PC-9 (cell line): ENCODE data around the gene IHH. TPM values are rescaled to one million over a fixed set of nuclear protein-coding genes. Genes with fewer than 3 reads are reported as not detected.

Source experiments
- BruUV-seq: library from RNA; stranded (reverse); fragments of 400-500 nt; replicated peaks from 2 replicates; lab custom pipeline; 2021; lab: Mats Ljungman, UMichigan
- CTCF ChIA-PET: fragments of 300-600 bp; sonication (Branson Sonifier 250); formaldehyde crosslinking; loops from one replicate; lab custom pipeline; 2022; ENCODE audit warnings: antibody characterized with exemption; lab: Charles Lee
- POLR2A ChIA-PET: fragments of 300-600 bp; sonication (Branson Sonifier 250); formaldehyde crosslinking; loops from one replicate; lab custom pipeline; 2022; ENCODE audit warnings: antibody characterized with exemption; ENCODE audit not compliant: unreplicated experiment; lab: Charles Lee
- DNase-seq, 2 experiments: peaks; one replicate each; pipeline versions ENCODE4 v3.0.0 to v3.0.0-alpha.2; 2015 to 2022; ENCODE audit warnings: mixed read lengths in 1 of 2
- H2AFZ ChIP-seq: fragments of 200-600 bp; sonication (generic); 2 replicates; pipeline ENCODE4 v1.8.1; 2017; ENCODE audit warnings: antibody characterized with exemption
- H3F3A ChIP-seq: fragments of 200-600 bp; sonication (generic); 2 replicates; pipeline ENCODE4 v1.8.1; 2017; ENCODE audit warnings: antibody characterized with exemption, mild to moderate bottlenecking, low read depth; ENCODE audit not compliant: insufficient read depth
- H3K27ac ChIP-seq: fragments of 200-600 bp; sonication (generic); 2 replicates; pipeline ENCODE4 v1.6.1; 2016; ENCODE audit warnings: mixed run types
- H3K27me3 ChIP-seq: fragments of 200-600 bp; sonication (generic); 2 replicates; pipeline ENCODE4 v1.6.1; 2016; ENCODE audit warnings: low read depth, mixed run types; ENCODE audit not compliant: insufficient read depth
- H3K36me3 ChIP-seq: fragments of 200-600 bp; sonication (generic); 2 replicates; pipeline ENCODE4 v1.6.1; 2016; ENCODE audit warnings: low read depth, mixed run types
- H3K4me1 ChIP-seq: fragments of 200-600 bp; sonication (generic); replicated peaks from 2 replicates; pipeline ENCODE4 v1.6.1; 2016; ENCODE audit warnings: mixed run types; ENCODE audit not compliant: insufficient read depth
- H3K4me2 ChIP-seq: fragments of 200-600 bp; sonication (generic); 2 replicates; pipeline ENCODE4 v1.6.1; 2017; ENCODE audit warnings: mixed run types
- H3K4me3 ChIP-seq: fragments of 200-600 bp; sonication (generic); 2 replicates; pipeline ENCODE4 v1.6.1; 2016; ENCODE audit warnings: mixed run types
- H3K79me2 ChIP-seq: fragments of 200-600 bp; sonication (generic); 2 replicates; pipeline ENCODE4 v1.6.1; 2017; ENCODE audit warnings: low read depth, mixed run types
- H3K9me2 ChIP-seq: fragments of 200-600 bp; sonication (generic); 2 replicates; pipeline ENCODE4 v1.8.1; 2017; ENCODE audit warnings: mild to moderate bottlenecking; ENCODE audit not compliant: insufficient read depth
- H3K9me3 ChIP-seq: fragments of 200-600 bp; sonication (generic); 2 replicates; pipeline ENCODE4 v1.8.1; 2016; ENCODE audit warnings: low read depth; ENCODE audit not compliant: insufficient read depth
- H4K20me1 ChIP-seq: fragments of 200-600 bp; sonication (generic); 2 replicates; pipeline ENCODE4 v1.8.1; 2017; ENCODE audit not compliant: insufficient read depth
- EZH2 ChIP-seq: fragments of 200-600 bp; sonication (generic); IDR thresholded peaks from 2 replicates; pipeline ENCODE4 v1.8.0; 2017; ENCODE audit warnings: antibody characterized with exemption, low read depth
- intact Hi-C: fragments of 100-400 bp; cut with micrococcal nuclease; formaldehyde crosslinking; loops from one replicate; pipeline ENCODE4 v1.10.0; 2022; ENCODE audit not compliant: unreplicated experiment
- total RNA-seq: library from RNA; stranded (reverse); gene quantifications from 2 replicates; pipeline ENCODE4 v1.2.3, GENCODE V29; 2021
- TF ChIP-seq, protein P1 (sequence below): fragments of 200-600 bp; sonication (generic); conservative IDR thresholded peaks from 2 replicates; pipeline ENCODE4 v1.6.1; 2017; ENCODE audit warnings: mixed run types, antibody characterized with exemption, mild to moderate bottlenecking, moderate library complexity

The IHH gene
- total RNA-seq, 1 experiment from 2014 or later = not detected

DNA sequence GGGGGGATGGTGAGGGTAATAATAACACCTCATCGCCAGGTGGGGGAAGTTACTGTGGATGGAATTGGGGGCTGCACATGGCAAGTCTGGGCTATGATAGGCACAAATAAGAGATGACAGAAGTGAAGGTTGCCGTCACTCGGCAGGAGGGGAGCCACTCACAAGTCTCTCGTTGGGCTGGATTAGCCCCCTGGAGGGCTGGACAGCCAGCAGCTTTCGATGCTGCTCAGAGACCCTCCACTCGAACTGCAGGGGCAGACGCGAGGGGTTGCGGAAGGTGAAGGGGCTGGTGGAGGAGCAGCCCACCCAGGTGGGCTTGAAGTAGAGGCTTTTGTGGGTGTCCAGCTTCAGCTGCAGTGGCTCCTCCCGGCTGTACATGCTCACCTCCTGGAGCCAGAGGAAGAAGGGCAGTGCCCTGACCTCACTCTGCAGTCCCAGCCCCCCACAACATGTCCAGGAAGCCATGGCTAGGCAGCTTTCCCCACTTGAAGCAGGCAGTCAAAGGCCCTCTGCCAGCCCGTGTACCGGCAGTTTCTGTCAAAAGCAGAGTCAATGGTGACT is 37.6 kb downstream of the IHH start:
- Histone ChIP-seq H3K9me3 (no peaks in the 10 kb centered on the region), H2AFZ (no peak overlapping the region), H3K9me2 (no peaks in the 10 kb centered on the region), H3K27me3 (peaks cover 60% of the 10 kb centered on the region), H3K79me2 (no peaks in the 10 kb centered on the region), H3F3A (no peaks in the 10 kb centered on the region), H3K36me3 (no peaks in the 10 kb centered on the region), H3K4me2 (no peak overlapping the region), H3K4me1 (no peaks in the 10 kb centered on the region), H3K4me3 (no peak overlapping the region), H3K27ac (no peak overlapping the region), H4K20me1 (no peaks in the 10 kb centered on the region)
- POLR2A ChIA-PET = no interaction called here
- intact Hi-C loops = no loop called here
- TF ChIP-seq, protein P1, sequence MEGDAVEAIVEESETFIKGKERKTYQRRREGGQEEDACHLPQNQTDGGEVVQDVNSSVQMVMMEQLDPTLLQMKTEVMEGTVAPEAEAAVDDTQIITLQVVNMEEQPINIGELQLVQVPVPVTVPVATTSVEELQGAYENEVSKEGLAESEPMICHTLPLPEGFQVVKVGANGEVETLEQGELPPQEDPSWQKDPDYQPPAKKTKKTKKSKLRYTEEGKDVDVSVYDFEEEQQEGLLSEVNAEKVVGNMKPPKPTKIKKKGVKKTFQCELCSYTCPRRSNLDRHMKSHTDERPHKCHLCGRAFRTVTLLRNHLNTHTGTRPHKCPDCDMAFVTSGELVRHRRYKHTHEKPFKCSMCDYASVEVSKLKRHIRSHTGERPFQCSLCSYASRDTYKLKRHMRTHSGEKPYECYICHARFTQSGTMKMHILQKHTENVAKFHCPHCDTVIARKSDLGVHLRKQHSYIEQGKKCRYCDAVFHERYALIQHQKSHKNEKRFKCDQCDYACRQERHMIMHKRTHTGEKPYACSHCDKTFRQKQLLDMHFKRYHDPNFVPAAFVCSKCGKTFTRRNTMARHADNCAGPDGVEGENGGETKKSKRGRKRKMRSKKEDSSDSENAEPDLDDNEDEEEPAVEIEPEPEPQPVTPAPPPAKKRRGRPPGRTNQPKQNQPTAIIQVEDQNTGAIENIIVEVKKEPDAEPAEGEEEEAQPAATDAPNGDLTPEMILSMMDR = no peak
- TF ChIP-seq EZH2 = no peak
- no TSS peak for BruUV-seq
- CTCF ChIA-PET = no interaction called here
- no peak for DNase-seq

DNA sequence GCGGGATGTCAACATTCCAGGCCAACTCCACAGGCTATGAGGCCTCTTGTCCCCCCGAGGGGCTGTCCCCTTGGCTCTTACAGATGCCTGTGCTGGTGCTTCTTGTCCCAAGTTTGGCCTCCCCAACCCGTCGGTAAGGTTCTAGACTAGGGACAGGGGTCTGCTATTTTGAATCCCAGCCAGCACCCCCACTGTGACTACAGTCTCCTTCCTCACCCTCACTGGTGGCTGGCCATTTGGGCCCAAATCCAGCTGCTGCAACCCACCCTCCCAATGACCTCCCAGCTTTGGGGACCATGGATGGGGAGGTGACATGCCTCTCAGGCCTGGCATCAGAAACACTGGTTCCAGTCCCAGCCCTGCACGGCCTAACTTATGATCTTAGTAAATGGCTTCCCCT is 38.1 kb downstream of the IHH start:
- peaks cover 64% of the 10 kb centered on the region for H3K27me3 ChIP-seq
- POLR2A ChIA-PET = no interaction called here
- H4K20me1 ChIP-seq = no peaks in the 10 kb centered on the region
- H2AFZ ChIP-seq = no peak overlapping the region
- TF ChIP-seq, protein P1 = no peak
- no peak for TF ChIP-seq EZH2
- no peaks in the 10 kb centered on the region for H3K36me3 ChIP-seq
- no peaks in the 10 kb centered on the region for H3K9me3 ChIP-seq
- no peaks in the 10 kb centered on the region for H3F3A ChIP-seq
- no peaks in the 10 kb centered on the region for H3K79me2 ChIP-seq
- DNase-seq = no peak
- H3K4me2 ChIP-seq = no peak overlapping the region
- no peaks in the 10 kb centered on the region for H3K4me1 ChIP-seq
- CTCF ChIA-PET = no interaction called here
- no peaks in the 10 kb centered on the region for H3K9me2 ChIP-seq
- BruUV-seq = no TSS peak
- no peak overlapping the region for H3K4me3 ChIP-seq
- intact Hi-C loops = no loop called here
- H3K27ac ChIP-seq = no peak overlapping the region

DNA sequence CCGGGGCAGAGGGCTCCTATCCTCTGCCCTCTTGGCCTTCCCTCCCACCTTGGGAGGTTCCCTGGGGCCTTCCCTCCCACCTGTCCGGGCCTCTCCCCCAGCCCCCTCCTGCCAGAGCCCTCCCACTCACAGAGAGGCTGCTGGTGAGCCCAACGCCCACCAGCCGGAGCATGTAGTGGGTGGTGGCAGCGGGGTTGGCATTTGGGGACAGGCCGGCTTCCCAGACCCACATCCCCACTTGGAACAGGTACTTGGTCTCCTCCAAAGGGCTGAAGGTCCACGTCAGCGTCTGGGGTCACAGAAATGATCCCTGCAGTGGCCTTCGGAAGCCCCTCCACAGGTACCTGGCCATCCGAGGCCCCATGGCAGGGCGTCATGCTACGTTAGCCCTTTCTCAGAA is 38.7 kb downstream of the IHH start:
- BruUV-seq = no TSS peak
- CTCF ChIA-PET = no interaction called here

More for the DNA sequence above, 38.7 kb downstream of the IHH start:
- TF ChIP-seq, protein P1 = no peak
- TF ChIP-seq EZH2 = no peak
- H3K36me3 ChIP-seq = no peaks in the 10 kb centered on the region
- POLR2A ChIA-PET = no interaction called here
- no peak overlapping the region for H3K4me2 ChIP-seq
- no peaks in the 10 kb centered on the region for H3K9me2 ChIP-seq
- no peak overlapping the region for H3K4me3 ChIP-seq
- intact Hi-C loops = no loop called here
- H3K9me3 ChIP-seq = no peaks in the 10 kb centered on the region
- no peaks in the 10 kb centered on the region for H3K79me2 ChIP-seq
- H3K27ac ChIP-seq = no peak overlapping the region
- no peaks in the 10 kb centered on the region for H4K20me1 ChIP-seq
- peaks cover 64% of the 10 kb centered on the region for H3K27me3 ChIP-seq
- DNase-seq = no peak
- H3F3A ChIP-seq = no peaks in the 10 kb centered on the region
- no peak overlapping the region for H2AFZ ChIP-seq
- no peaks in the 10 kb centered on the region for H3K4me1 ChIP-seq
